A673 (cell line): ENCODE measurements around the gene EMC1. TPM values are rescaled to one million over a fixed set of nuclear protein-coding genes. Genes with fewer than 3 reads are reported as not detected.
A peak's percentile ranks its signal among the peaks of the same experiment; 100 is the strongest.

Source experiments
- BruUV-seq: library from RNA; stranded (reverse); fragments of 400-500 nt; replicated peaks from 2 replicates; lab custom pipeline; 2021; lab: Mats Ljungman, UMichigan
- CTCF ChIA-PET: fragments of 300-600 bp; sonication (Branson Sonifier 250); formaldehyde crosslinking; loops from one replicate; lab custom pipeline; 2022; ENCODE audit warnings: antibody characterized with exemption; lab: Charles Lee
- POLR2A ChIA-PET: fragments of 300-600 bp; sonication (Branson Sonifier 250); formaldehyde crosslinking; loops from one replicate; lab custom pipeline; 2022; ENCODE audit warnings: antibody characterized with exemption; ENCODE audit not compliant: low non-redundant PET; lab: Charles Lee
- DNase-seq: peaks from one replicate; pipeline ENCODE4 v3.0.0-alpha.2; 2015; ENCODE audit warnings: low spot score
- H3K27ac ChIP-seq: fragments of 200-600 bp; sonication (generic); 2 replicates; pipeline ENCODE4 v1.5.1; 2016; ENCODE audit warnings: mixed run types, low read depth, mild to moderate bottlenecking, mixed read lengths, antibody characterized with exemption, low read length; ENCODE audit not compliant: poor library complexity, severe bottlenecking
- H3K27me3 ChIP-seq: fragments of 200-600 bp; sonication (generic); replicated peaks from 2 replicates; pipeline ENCODE4 v1.6.1; 2017; ENCODE audit warnings: mixed run types, low read depth, mild to moderate bottlenecking, mixed read lengths, antibody characterized with exemption, low read length; ENCODE audit not compliant: insufficient read depth, poor library complexity
- H3K36me3 ChIP-seq: fragments of 200-600 bp; sonication (generic); 2 replicates; pipeline ENCODE4 v1.6.1; 2016; ENCODE audit warnings: mixed run types, mild to moderate bottlenecking, mixed read lengths, antibody characterized with exemption, low read length; ENCODE audit not compliant: insufficient read depth, poor library complexity, severe bottlenecking
- H3K4me1 ChIP-seq: fragments of 200-600 bp; sonication (generic); 2 replicates; pipeline ENCODE4 v1.6.1; 2017; ENCODE audit warnings: mixed run types, mild to moderate bottlenecking, mixed read lengths, antibody characterized with exemption, low read length; ENCODE audit not compliant: insufficient read depth, poor library complexity, severe bottlenecking
- H3K4me3 ChIP-seq: fragments of 200-600 bp; sonication (generic); 2 replicates; pipeline ENCODE4 v1.5.1; 2016; ENCODE audit warnings: low read depth, mixed run types, mild to moderate bottlenecking, mixed read lengths, low read length; ENCODE audit not compliant: poor library complexity, severe bottlenecking
- H3K9me3 ChIP-seq: fragments of 200-600 bp; sonication (generic); 2 replicates; pipeline ENCODE4 v1.6.1; 2016; ENCODE audit warnings: mixed run types, low read depth, mild to moderate bottlenecking, mixed read lengths, antibody characterized with exemption, low read length; ENCODE audit not compliant: poor library complexity, severe bottlenecking
- EZH2 ChIP-seq: fragments of 200-600 bp; sonication (generic); IDR thresholded peaks from 2 replicates; pipeline ENCODE4 v1.6.1; 2017; ENCODE audit warnings: borderline replicate concordance, low read depth, mild to moderate bottlenecking, mixed read lengths, antibody characterized with exemption, low read length; ENCODE audit not compliant: poor library complexity, severe bottlenecking
- intact Hi-C: fragments of 100-400 bp; cut with micrococcal nuclease; formaldehyde crosslinking; loops from one replicate; pipeline ENCODE4 v1.10.0; 2022; ENCODE audit not compliant: unreplicated experiment
- total RNA-seq: library from RNA; stranded (reverse); gene quantifications from 2 replicates; pipeline ENCODE4 v1.2.3, GENCODE V29; 2021
- TF ChIP-seq, protein P1 (sequence below): fragments of 300-800, 200-600 bp; sonication (generic); conservative IDR thresholded peaks from 2 replicates; pipeline ENCODE4 v1.5.1; 2017; ENCODE audit warnings: low read depth, mild to moderate bottlenecking, antibody characterized with exemption, low read length, moderate library complexity, mixed read lengths

The EMC1 gene
- total RNA-seq, 1 experiment from 2014 or later: 84.3 TPM

- no peak for TF ChIP-seq EZH2
- TF ChIP-seq, protein P1, sequence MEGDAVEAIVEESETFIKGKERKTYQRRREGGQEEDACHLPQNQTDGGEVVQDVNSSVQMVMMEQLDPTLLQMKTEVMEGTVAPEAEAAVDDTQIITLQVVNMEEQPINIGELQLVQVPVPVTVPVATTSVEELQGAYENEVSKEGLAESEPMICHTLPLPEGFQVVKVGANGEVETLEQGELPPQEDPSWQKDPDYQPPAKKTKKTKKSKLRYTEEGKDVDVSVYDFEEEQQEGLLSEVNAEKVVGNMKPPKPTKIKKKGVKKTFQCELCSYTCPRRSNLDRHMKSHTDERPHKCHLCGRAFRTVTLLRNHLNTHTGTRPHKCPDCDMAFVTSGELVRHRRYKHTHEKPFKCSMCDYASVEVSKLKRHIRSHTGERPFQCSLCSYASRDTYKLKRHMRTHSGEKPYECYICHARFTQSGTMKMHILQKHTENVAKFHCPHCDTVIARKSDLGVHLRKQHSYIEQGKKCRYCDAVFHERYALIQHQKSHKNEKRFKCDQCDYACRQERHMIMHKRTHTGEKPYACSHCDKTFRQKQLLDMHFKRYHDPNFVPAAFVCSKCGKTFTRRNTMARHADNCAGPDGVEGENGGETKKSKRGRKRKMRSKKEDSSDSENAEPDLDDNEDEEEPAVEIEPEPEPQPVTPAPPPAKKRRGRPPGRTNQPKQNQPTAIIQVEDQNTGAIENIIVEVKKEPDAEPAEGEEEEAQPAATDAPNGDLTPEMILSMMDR: no peak
- CTCF ChIA-PET: no interaction called here
- H3K36me3 ChIP-seq: peaks cover 13% of the 10 kb centered on the region
- H3K4me1 ChIP-seq: peaks cover 13% of the 10 kb centered on the region
- H3K4me3 ChIP-seq: no peak overlapping the region
- DNase-seq: peak; percentile 16
- peak overlapping the region; percentile 60 for H3K27ac ChIP-seq
- intact Hi-C loops: no loop called here
- H3K27me3 ChIP-seq: no peaks in the 10 kb centered on the region
- H3K9me3 ChIP-seq: no peaks in the 10 kb centered on the region
- no TSS peak for BruUV-seq
- POLR2A ChIA-PET: interaction anchor here (0.6 to 1.0 kb wide), 2 partner anchors 11 to 186 kb away, joined by 3 to 6 read pairs; no protein-coding TSS in a partner anchor
Measured at GRCh38 chr1:19204446-19205266, 46.7 kb downstream of the EMC1 start.

DNA sequence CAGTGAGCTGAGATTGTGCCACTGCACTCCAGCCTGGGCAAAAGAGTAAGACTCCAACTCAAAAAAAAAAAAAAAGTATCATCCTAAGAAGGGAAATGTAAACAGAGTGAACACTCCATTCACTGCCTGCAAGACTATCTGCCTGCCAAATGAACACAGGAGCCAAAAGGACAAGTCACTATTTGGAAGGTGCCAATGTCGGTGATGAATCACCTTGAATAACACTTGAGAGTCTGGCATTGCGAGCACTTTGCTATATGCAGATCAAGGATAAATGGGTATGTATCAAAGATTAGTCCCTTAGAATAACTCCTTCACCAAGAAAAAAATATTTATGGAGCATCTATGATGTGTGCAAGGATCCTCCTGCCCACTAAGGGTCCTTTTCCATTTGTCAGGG lies 47.9 kb downstream of the EMC1 start:
- Histone ChIP-seq H3K4me3 (no peak overlapping the region), H3K27ac (no peak overlapping the region), H3K36me3 (peaks cover 26% of the 10 kb centered on the region), H3K9me3 (no peaks in the 10 kb centered on the region), H3K27me3 (no peaks in the 10 kb centered on the region), H3K4me1 (peaks cover 13% of the 10 kb centered on the region)
- ChIA-PET POLR2A (no interaction called here), CTCF (no interaction called here)
- BruUV-seq: no TSS peak
- intact Hi-C loops: no loop called here
- TF ChIP-seq, protein P1: no peak
- TF ChIP-seq EZH2: no peak
- DNase-seq: no peak

- BruUV-seq: no TSS peak
- TF ChIP-seq, protein P1: no peak
- no peak for TF ChIP-seq EZH2
- Histone ChIP-seq H3K27me3 (no peaks in the 10 kb centered on the region), H3K36me3 (peaks cover 36% of the 10 kb centered on the region), H3K4me3 (no peak overlapping the region), H3K4me1 (peaks cover 13% of the 10 kb centered on the region), H3K27ac (no peak overlapping the region), H3K9me3 (no peaks in the 10 kb centered on the region)
- intact Hi-C loops: no loop called here
- no peak for DNase-seq
- CTCF ChIA-PET: no interaction called here
- POLR2A ChIA-PET: no interaction called here
Measured at GRCh38 chr1:19202396-19202795, 48.9 kb downstream of the EMC1 start.
